Esophagus (tissue), 2 donors: ENCODE results near the gene ERF. TPM values are rescaled to one million over a fixed set of nuclear protein-coding genes. Genes with fewer than 3 reads are reported as not detected.
A peak's percentile ranks its signal among the peaks of the same experiment; 100 is the strongest.

Source experiments
- H3K27ac ChIP-seq, 2 donors: one replicate each; pipeline ENCODE4 v1.5.1; 2013; ENCODE audit warnings: low read depth in 2 of 2, mild to moderate bottlenecking in 2 of 2, inconsistent platforms in 1 of 2, low read length in 1 of 2, moderate library complexity in 1 of 2
- H3K27me3 ChIP-seq, 2 donors: one replicate each; pipeline ENCODE4 v1.6.1; 2013; ENCODE audit warnings: low read length in 2 of 2, control low read depth in 1 of 2, mild to moderate bottlenecking in 1 of 2; ENCODE audit not compliant: insufficient read depth in 2 of 2, control insufficient read depth in 1 of 2
- H3K36me3 ChIP-seq, 2 donors: one replicate each; pipeline ENCODE4 v1.6.1; 2013; ENCODE audit warnings: low read length in 1 of 2; ENCODE audit not compliant: control insufficient read depth in 2 of 2, insufficient read depth in 2 of 2
- H3K4me1 ChIP-seq, 2 donors: one replicate each; pipeline ENCODE4 v1.6.1; 2013; ENCODE audit warnings: low read length in 1 of 2; ENCODE audit not compliant: control insufficient read depth in 2 of 2, insufficient read depth in 2 of 2
- H3K4me3 ChIP-seq, 2 donors: one replicate each; pipeline ENCODE4 v1.5.1; 2013; ENCODE audit warnings: low read length in 2 of 2, mild to moderate bottlenecking in 2 of 2, low read depth in 1 of 2, moderate library complexity in 1 of 2
- H3K9me3 ChIP-seq, 2 donors: one replicate each; pipeline ENCODE4 v1.6.1; 2013; ENCODE audit warnings: mild to moderate bottlenecking in 2 of 2, low read depth in 1 of 2, low read length in 1 of 2, moderate library complexity in 1 of 2; ENCODE audit not compliant: control insufficient read depth in 2 of 2, insufficient read depth in 1 of 2
- WGBS, 2 donors: extraction: QIAGEN DNeasy Blood & Tissue Kit; methylation state at CpG; one replicate each; pipeline ENCODE4 v1.1.7; 2013; 5-methylcytosine and 5-hydroxymethylcytosine counted together
- polyA plus RNA-seq, 2 donors: library from polyadenylated mRNA; stranded (reverse); fragments of 200-250 nt; gene quantifications; one replicate each; pipeline ENCODE4 v1.2.3, GENCODE V29; 2013
- donor health status: healthy with polysubstance abuse.
- donor health status: Bipolar disorder and iron deficiency.

The ERF gene
- polyA plus RNA-seq, 2 donors: 19.5 to 29.6 TPM

DNA sequence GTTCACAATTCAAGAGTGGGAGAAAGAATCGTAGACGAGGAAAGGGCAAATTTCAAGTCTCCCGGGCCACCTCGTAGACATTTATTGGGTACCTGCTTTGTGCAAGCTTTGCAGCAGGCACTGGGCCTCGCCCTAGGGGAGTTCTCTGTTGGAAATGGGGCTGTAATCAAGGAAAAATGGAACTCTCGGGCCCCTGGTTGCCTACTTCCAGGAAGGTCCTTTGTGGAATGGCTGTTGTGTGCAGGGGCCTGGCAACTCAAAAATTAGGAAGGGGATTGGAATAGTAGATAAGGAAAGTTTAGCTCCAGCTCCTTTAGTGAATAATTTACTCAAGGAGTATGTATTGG lies 34.2 kb downstream of the ERF start:
- WGBS, 2 donors: 1% methylated on average over 6 of the region's 6 CpGs
- peaks cover 6 to 10% of the 10 kb centered on the region in 2 donors for H3K4me1 ChIP-seq
- peaks cover 0 to 17% of the 10 kb centered on the region in 2 donors for H3K36me3 ChIP-seq
- H3K27ac ChIP-seq: peak overlapping the region; percentile 18 to 91
- no peaks in the 10 kb centered on the region for H3K27me3 ChIP-seq
- peak overlapping the region; percentile 70 to 73 for H3K4me3 ChIP-seq
- H3K9me3 ChIP-seq: no peaks in the 10 kb centered on the region

GRCh38 chr19:42219812-42220750 lies 34.8 kb downstream of the ERF start, which contains the start of gene ZNF526:
Gene ZNF526 (plus strand): TSS chr19:42220312. CDS start chr19:42224404, 4,092 bp downstream.
- peaks cover 0 to 10% of the 10 kb centered on the region in 2 donors for H3K36me3 ChIP-seq
- H3K4me1 ChIP-seq: peaks cover 9 to 12% of the 10 kb centered on the region in 2 donors
- 1% methylated on average over 53 of the region's 53 CpGs for WGBS, 2 donors
- H3K27ac ChIP-seq: peak within 1 kb of the TSS; percentile 91 to 92
- H3K9me3 ChIP-seq: no peaks in the 10 kb centered on the region
- H3K4me3 ChIP-seq: peak within 1 kb of the TSS; percentile 70 to 73
- H3K27me3 ChIP-seq: no peaks in the 10 kb centered on the region

- no peaks in the 10 kb centered on the region for H3K9me3 ChIP-seq
- H3K36me3 ChIP-seq: no peaks in the 10 kb centered on the region
- peak within 1 kb of the TSS; percentile 72 to 86 for H3K4me3 ChIP-seq
- peaks cover 9 to 12% of the 10 kb centered on the region in 2 donors for H3K4me1 ChIP-seq
- 16 to 17% methylated on average over 57 of the region's 57 CpGs for WGBS, 2 donors
- peak within 1 kb of the TSS; percentile 85 to 96 for H3K27ac ChIP-seq
- no peaks in the 10 kb centered on the region for H3K27me3 ChIP-seq
Measured at GRCh38 chr19:42217520-42218437, 37.1 kb downstream of the ERF start, which contains the start of gene DEDD2. Gene DEDD2 (minus strand): TSS chr19:42217677. CDS start chr19:42217007, 670 bp downstream.

- Histone ChIP-seq H3K4me1 (peaks cover 9 to 12% of the 10 kb centered on the region in 2 donors), H3K27me3 (no peaks in the 10 kb centered on the region), H3K4me3 (peak overlapping the region; percentile 72 to 86), H3K36me3 (no peaks in the 10 kb centered on the region), H3K9me3 (no peaks in the 10 kb centered on the region), H3K27ac (peak overlapping the region; percentile 82 to 96)
- 1 to 2% methylated on average over 74 to 79 of the region's 79 CpGs for WGBS, 2 donors
Measured at GRCh38 chr19:42216653-42217519, 38.0 kb downstream of the ERF start.

DNA sequence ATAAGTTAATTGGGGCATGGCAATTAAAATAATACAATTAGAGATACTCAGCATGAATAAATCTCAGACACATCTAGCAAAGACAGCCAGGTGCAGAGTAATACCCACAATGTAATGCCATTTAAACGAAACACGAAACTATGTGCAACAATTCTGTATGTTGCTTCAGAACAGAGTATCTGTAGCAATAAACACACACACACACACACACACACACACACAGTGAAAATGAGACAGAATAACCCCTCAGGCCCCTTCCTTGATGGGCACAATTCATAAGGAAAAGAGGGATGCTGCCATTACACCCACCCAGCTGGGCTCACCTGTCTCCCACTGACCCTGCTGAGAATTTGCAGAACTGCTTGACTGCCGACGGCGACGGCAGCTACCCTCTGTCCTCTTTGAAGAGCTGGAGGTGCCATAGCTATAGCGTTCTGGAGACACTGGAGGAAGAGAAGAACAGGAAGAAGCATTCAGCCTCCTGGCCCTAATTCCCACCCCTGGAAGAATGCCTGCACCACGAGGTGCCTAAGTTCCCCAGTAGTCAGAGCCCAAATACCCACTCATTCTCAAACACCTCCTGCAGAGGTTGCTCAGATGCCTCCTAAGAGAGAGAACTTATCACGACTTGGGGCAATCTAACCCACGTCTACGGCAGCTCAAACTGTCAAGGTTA lies 40.0 kb downstream of the ERF start:
- Histone ChIP-seq H3K36me3 (peaks cover 1 to 2% of the 10 kb centered on the region in 2 donors), H3K27ac (no peak overlapping the region), H3K27me3 (no peaks in the 10 kb centered on the region), H3K9me3 (no peaks in the 10 kb centered on the region), H3K4me3 (no peak overlapping the region), H3K4me1 (peaks cover 9 to 10% of the 10 kb centered on the region in 2 donors)
- 73 to 79% methylated on average over 11 of the region's 11 CpGs for WGBS, 2 donors

DNA sequence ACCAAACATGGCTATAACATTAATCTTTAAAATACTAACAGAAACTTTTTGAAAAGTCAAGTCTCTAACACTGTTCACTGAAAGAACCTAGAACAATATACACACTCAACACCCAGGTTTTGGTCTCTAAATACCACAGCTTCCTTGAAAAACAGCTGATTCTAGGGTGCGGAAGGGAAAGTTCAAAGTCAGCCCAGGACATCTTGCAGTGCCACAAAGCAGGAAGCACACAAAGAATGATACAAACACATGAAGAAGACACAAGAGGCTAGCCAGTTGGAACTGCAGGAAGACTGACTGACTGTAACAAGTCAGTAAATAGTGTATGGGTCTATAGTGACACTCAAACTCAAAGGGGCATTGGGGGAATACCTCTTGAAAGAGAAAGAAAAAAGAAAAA lies 42.0 kb downstream of the ERF start:
- H3K27ac ChIP-seq: no peak overlapping the region
- H3K36me3 ChIP-seq: peaks cover 8 to 15% of the 10 kb centered on the region in 2 donors
- H3K4me1 ChIP-seq: peaks cover 5 to 9% of the 10 kb centered on the region in 2 donors
- WGBS, 2 donors: 80 to 86% methylated on average over 1 of the region's 1 CpG
- H3K4me3 ChIP-seq: no peak overlapping the region
- no peaks in the 10 kb centered on the region for H3K9me3 ChIP-seq
- no peaks in the 10 kb centered on the region for H3K27me3 ChIP-seq

DNA sequence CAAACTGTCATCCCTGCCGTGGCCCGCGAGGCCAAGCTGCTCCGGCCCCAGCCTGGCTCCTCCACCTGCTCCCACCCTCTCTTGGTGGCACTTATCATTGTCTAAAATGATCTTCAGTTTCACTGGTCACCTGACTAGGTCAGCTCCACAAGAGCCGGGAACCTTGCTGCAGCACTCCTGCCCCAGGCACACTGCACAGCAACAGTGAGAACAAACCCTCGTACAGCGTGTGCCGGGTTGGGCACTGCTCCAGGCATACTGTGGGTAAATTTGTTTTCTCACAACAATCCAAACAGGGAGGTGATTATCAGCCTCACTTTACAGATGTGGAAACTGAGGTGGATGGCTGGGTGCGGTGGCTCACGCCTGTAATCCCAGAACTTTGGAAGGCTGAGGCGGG lies 46.3 kb downstream of the ERF start:
- 80 to 87% methylated on average over 11 of the region's 11 CpGs for WGBS, 2 donors
- H3K36me3 ChIP-seq: peaks cover 19 to 38% of the 10 kb centered on the region in 2 donors
- H3K27me3 ChIP-seq: no peaks in the 10 kb centered on the region
- no peaks in the 10 kb centered on the region for H3K9me3 ChIP-seq
- no peak overlapping the region for H3K4me3 ChIP-seq
- H3K27ac ChIP-seq: no peak overlapping the region
- H3K4me1 ChIP-seq: peaks cover 6 to 11% of the 10 kb centered on the region in 2 donors

DNA sequence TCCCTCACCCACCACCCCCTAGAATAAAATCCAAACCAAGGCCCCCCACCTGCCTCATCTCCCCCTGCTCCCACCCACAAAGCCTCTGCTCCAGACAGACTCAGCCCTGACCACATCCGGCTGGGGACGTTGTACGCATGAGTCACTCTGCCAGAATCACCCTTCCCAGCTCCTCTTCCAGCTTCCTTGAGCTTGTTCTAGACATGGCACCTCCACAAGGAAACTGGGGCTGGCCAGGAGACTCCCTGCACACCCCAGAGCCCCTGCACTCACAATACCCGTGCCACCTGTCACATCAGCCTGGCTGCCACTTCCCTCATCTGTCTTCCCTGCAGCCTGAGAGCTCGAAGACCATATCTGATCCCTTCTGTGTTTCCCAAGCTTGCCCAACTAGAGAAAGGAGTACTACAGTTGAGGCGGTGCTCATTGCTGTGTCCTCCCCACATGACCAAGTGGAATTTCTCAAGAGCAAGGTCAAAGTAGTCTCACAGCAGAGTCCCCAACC lies 47.1 kb downstream of the ERF start:
- Histone ChIP-seq H3K27me3 (no peaks in the 10 kb centered on the region), H3K27ac (peak overlapping the region in 1 of 2 donors; percentile 89), H3K4me1 (peaks cover 6 to 11% of the 10 kb centered on the region in 2 donors), H3K9me3 (no peaks in the 10 kb centered on the region), H3K4me3 (no peak overlapping the region), H3K36me3 (peaks cover 19 to 43% of the 10 kb centered on the region in 2 donors)
- WGBS, 2 donors: 61 to 74% methylated on average over 6 of the region's 6 CpGs
